Coronary artery (tissue), 2 donors: ENCODE data around the gene POLR3E.
"Not testable (repeated sequence)": the region's sequence is repeated elsewhere in the genome, so short reads cannot be mapped to it uniquely, and the experiment has no call there.

ENCODE experiments used
- DNase-seq: peaks from one replicate; pipeline ENCODE4 v3.0.0-alpha.2; 2017; ENCODE audit warnings: low spot score
- H3K27ac ChIP-seq, 2 donors: fragments of 200-600 bp; sonication (generic); one replicate each; pipeline ENCODE4 v1.5.1; 2016 to 2019
- H3K4me3 ChIP-seq: fragments of 200-600 bp; sonication (generic); 2 replicates; pipeline ENCODE4 v1.5.1; 2016; ENCODE audit warnings: mild to moderate bottlenecking, moderate library complexity
- CTCF ChIP-seq: fragments of 200-600 bp; sonication (generic); IDR thresholded peaks from one replicate; pipeline ENCODE4 v1.5.1; 2019; ENCODE audit warnings: antibody characterized with exemption

Gene POLR3E

GRCh38 chr16:22357635-22357971, 60.4 kb downstream of the POLR3E start:
- no peak for TF ChIP-seq CTCF
- no peak overlapping the region for H3K27ac ChIP-seq
- no peak for DNase-seq
- no peak overlapping the region for H3K4me3 ChIP-seq

- TF ChIP-seq CTCF: no peak
- H3K27ac ChIP-seq: no peak overlapping the region
Measured at GRCh38 chr16:22358000-22358399, 60.8 kb downstream of the POLR3E start.

GRCh38 chr16:22359679-22360078, 62.5 kb downstream of the POLR3E start:
- Histone ChIP-seq H3K27ac (no peak overlapping the region), H3K4me3 (no peak overlapping the region)
- TF ChIP-seq CTCF: no peak
- DNase-seq: no peak

More at GRCh38 chr16:22358000-22358399, 60.8 kb downstream of the POLR3E start:
- H3K4me3 ChIP-seq: no peak overlapping the region
- DNase-seq: no peak

- no peak overlapping the region for H3K27ac ChIP-seq
- no peak overlapping the region for H3K4me3 ChIP-seq
- no peak for TF ChIP-seq CTCF
- no peak for DNase-seq
Measured at GRCh38 chr16:22360963-22361659, 63.9 kb downstream of the POLR3E start.

- Histone ChIP-seq H3K27ac (no peak overlapping the region), H3K4me3 (no peak overlapping the region)
- no peak for DNase-seq
- no peak for TF ChIP-seq CTCF
Measured at GRCh38 chr16:22364241-22364640, 67.0 kb downstream of the POLR3E start.

GRCh38 chr16:22366371-22366770, 69.2 kb downstream of the POLR3E start:
- no peak for TF ChIP-seq CTCF
- no peak for DNase-seq
- no peak overlapping the region for H3K27ac ChIP-seq
- no peak overlapping the region for H3K4me3 ChIP-seq

GRCh38 chr16:22366889-22367288, 69.7 kb downstream of the POLR3E start:
- Histone ChIP-seq H3K27ac (no peak overlapping the region), H3K4me3 (no peak overlapping the region)
- no peak for DNase-seq
- no peak for TF ChIP-seq CTCF

GRCh38 chr16:22368200-22368826, 71.1 kb downstream of the POLR3E start:
- not testable (repeated sequence) for H3K4me3 ChIP-seq, DNase-seq
- H3K27ac ChIP-seq: peak overlapping the region in 1 of 2 donors; percentile 19
